NCI-H2171 treated with DMSO at 0.1 percent for 48 hours (cell line): Measurements from ENCODE around the gene WFS1.
A peak's percentile ranks its signal among the peaks of the same experiment; 100 is the strongest.

Experiments
- DNase-seq: peaks from one replicate; lab custom pipeline; 2025; lab: John Stamatoyannopoulos, UW

Gene WFS1

GRCh38 chr4:6298852-6299251 is 29.2 kb downstream of the WFS1 start:
- DNase-seq, result no peak

GRCh38 chr4:6299875-6300274 is 30.2 kb downstream of the WFS1 start:
- DNase-seq, result no peak

GRCh38 chr4:6300359-6300758 is 30.7 kb downstream of the WFS1 start:
- no peak for DNase-seq

- no peak for DNase-seq
These were observed 31.5 kb downstream of the WFS1 start for GRCh38 chr4:6301051-6301731.

- no peak for DNase-seq
These were observed 32.2 kb downstream of the WFS1 start for GRCh38 chr4:6301732-6302442.

GRCh38 chr4:6302869-6303268 is 33.2 kb downstream of the WFS1 start:
- no peak for DNase-seq

GRCh38 chr4:6303943-6304342 is 34.3 kb downstream of the WFS1 start:
- no peak for DNase-seq

- no peak for DNase-seq
These were observed 36.6 kb downstream of the WFS1 start for GRCh38 chr4:6306299-6306698.

GRCh38 chr4:6307230-6307629 is 37.6 kb downstream of the WFS1 start:
- DNase-seq, result no peak

- DNase-seq, result peak; percentile 39
These were observed 38.2 kb downstream of the WFS1 start for GRCh38 chr4:6307891-6308290.

- DNase-seq, result peak; percentile 73
These were observed 39.4 kb downstream of the WFS1 start for GRCh38 chr4:6308899-6309643.

GRCh38 chr4:6309777-6310176 is 40.1 kb downstream of the WFS1 start:
- DNase-seq, result no peak

GRCh38 chr4:6313216-6313615 is 43.6 kb downstream of the WFS1 start:
- DNase-seq, result no peak

GRCh38 chr4:6316461-6317003 is 46.9 kb downstream of the WFS1 start:
- no peak for DNase-seq

- DNase-seq, result no peak
These were observed 48.6 kb downstream of the WFS1 start for GRCh38 chr4:6318206-6318605.

GRCh38 chr4:6319530-6320150 is 50.0 kb downstream of the WFS1 start:
- no peak for DNase-seq

- no peak for DNase-seq
These were observed 51.0 kb downstream of the WFS1 start for GRCh38 chr4:6320663-6321062.

GRCh38 chr4:6321361-6321760 is 51.7 kb downstream of the WFS1 start:
- no peak for DNase-seq

- DNase-seq, result no peak
These were observed 52.6 kb downstream of the WFS1 start for GRCh38 chr4:6322067-6322760.

GRCh38 chr4:6322761-6323566 is 53.3 kb downstream of the WFS1 start:
- DNase-seq, result no peak

GRCh38 chr4:6324461-6324998 is 54.9 kb downstream of the WFS1 start:
- DNase-seq, result no peak
